ENCODE data around the gene ATAD3C.
"Not testable (repeated sequence)": the region's sequence is repeated elsewhere in the genome, so short reads cannot be mapped to it uniquely, and the experiment has no call there.

The ATAD3C gene

GRCh38 chr1:1419363-1419812, 30.1 kb upstream of the ATAD3C start:
- no peak for DNase-seq

- DNase-seq, result no peak
Measured at GRCh38 chr1:1419813-1420653, 29.5 kb upstream of the ATAD3C start.

- DNase-seq, result no peak
Measured at GRCh38 chr1:1420654-1421141, 28.8 kb upstream of the ATAD3C start.

GRCh38 chr1:1421147-1421906, 28.2 kb upstream of the ATAD3C start, which contains the start of gene ANKRD65:
TSS of gene ANKRD65 (minus strand) at chr1:1421276. CDS start at chr1:1421005, 271 bp downstream.
- no peak for DNase-seq

- DNase-seq, result no peak
Measured at GRCh38 chr1:1421907-1422464, 27.5 kb upstream of the ATAD3C start.

GRCh38 chr1:1422465-1423244, 26.8 kb upstream of the ATAD3C start:
- no peak for DNase-seq

- DNase-seq, result no peak
Measured at GRCh38 chr1:1423245-1423597, 26.3 kb upstream of the ATAD3C start.

GRCh38 chr1:1424707-1425106, 24.8 kb upstream of the ATAD3C start:
- no peak for DNase-seq

- no peak for DNase-seq
Measured at GRCh38 chr1:1425426-1425752, 24.1 kb upstream of the ATAD3C start.

- DNase-seq, result no peak
Measured at GRCh38 chr1:1425753-1426495, 23.6 kb upstream of the ATAD3C start.

GRCh38 chr1:1426496-1427105, 22.9 kb upstream of the ATAD3C start:
- DNase-seq, result no peak

GRCh38 chr1:1427106-1427819, 22.2 kb upstream of the ATAD3C start:
- no peak for DNase-seq

- no peak for DNase-seq
Measured at GRCh38 chr1:1427820-1428148, 21.7 kb upstream of the ATAD3C start.

- no peak for DNase-seq
Measured at GRCh38 chr1:1428174-1428573, 21.3 kb upstream of the ATAD3C start.

- not testable (repeated sequence) for DNase-seq
Measured at GRCh38 chr1:1428967-1429366, 20.5 kb upstream of the ATAD3C start.

GRCh38 chr1:1429671-1430073, 19.8 kb upstream of the ATAD3C start:
- no peak for DNase-seq

- DNase-seq, result no peak
Measured at GRCh38 chr1:1430114-1430982, 19.1 kb upstream of the ATAD3C start.

GRCh38 chr1:1430992-1431844, 18.3 kb upstream of the ATAD3C start:
- no peak for DNase-seq

- no peak for DNase-seq
Measured at GRCh38 chr1:1431845-1432273, 17.6 kb upstream of the ATAD3C start.
